ENCODE measurements around the gene TSPAN33.

GRCh38 chr7:129115676-129116075, 28.8 kb upstream of the TSPAN33 start:
- TF ChIP-seq CTCF (conservative IDR thresholded peaks at IDR 0.05; ENCODE audit: low read depth, low read length) (no peak), EZH2 (IDR thresholded peaks at IDR 0.05; ENCODE audit: borderline replicate concordance, low read depth, low read length, poor library complexity, severe bottlenecking) (no peak)
